Stimulated activated CD8-positive, alpha-beta memory T cell treated with anti-CD3 and anti-CD28 coated beads, Interleukin-7, amount 100 ng/mL, for 1 hour (primary cell): ENCODE results near the gene ACE.

Source experiments
- DNase-seq, 2 donors: peaks; one replicate each; pipeline ENCODE4 v3.0.0-alpha.2; 2020; ENCODE audit warnings: low read depth in 2 of 2

ACE gene

DNA sequence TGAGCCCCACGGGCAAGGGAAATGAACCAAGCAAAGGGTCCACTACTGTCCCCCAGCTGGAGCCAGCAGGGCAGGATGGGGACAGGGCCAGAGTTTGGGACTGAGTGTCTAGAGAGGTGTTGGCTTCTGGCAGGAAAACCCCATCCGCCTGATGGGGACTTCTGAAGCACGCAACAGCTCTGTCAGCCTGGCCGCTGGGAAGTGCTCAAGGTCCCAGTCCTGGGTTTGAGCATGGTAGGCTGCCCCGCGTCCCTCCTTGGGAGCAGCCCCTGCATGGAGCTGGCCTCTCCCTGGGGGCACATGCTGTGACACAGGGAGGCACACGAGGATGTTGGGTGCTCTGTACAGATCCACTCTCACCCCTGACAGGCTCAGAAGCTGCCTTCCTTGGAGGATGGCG is 14.6 kb downstream of the ACE start:
- no peak for DNase-seq

DNA sequence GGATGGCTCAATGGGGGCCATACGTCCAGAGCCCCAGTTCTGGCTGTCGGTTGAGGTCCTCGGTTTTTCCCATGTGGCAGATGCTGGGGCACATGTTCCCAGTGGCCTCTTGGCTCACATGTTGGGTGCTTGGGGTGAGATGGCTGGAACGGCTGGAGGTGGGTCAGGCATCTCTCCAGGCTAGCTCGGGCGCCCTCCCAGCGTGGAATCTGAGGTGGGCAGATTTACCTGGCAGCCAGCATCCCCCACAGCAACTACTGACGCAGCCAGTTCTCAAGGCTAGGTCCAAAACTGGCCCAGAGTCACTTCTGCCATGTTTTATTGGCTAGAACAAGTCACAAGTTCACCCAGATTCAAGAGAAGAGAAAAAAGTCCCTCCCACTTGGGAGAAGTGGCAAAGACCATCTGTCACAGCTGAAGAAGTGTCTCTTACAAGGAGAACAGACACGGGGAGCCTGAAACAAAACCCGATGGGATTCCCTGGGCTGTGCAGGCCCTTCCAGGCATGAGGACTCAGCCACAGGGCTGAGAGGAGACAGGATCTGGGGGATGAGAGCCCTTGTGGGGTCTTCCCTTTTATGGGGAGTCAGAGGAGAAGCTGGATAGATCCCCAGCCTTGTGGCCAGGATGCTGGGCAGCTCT is 15.2 kb downstream of the ACE start:
- no peak for DNase-seq

DNA sequence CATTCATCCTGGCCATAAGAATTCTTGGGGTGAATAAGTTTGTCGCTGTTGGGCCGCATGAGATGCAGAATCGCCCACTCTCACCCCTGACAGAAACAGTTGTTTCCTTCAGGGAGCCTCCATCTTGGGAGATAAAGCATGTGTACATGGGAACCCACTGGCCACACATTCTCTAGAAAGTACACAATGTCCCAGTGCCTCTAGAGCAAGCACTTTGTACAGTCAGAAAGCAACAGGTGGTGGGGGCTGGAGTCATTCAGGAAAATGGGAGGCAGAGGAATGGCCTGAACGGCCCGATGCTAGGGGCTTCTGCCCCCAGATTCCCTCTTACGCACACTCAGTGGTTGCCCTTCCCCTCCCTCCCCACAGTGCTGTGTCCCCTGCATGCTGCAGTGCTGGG is 16.1 kb downstream of the ACE start:
- no peak for DNase-seq

DNA sequence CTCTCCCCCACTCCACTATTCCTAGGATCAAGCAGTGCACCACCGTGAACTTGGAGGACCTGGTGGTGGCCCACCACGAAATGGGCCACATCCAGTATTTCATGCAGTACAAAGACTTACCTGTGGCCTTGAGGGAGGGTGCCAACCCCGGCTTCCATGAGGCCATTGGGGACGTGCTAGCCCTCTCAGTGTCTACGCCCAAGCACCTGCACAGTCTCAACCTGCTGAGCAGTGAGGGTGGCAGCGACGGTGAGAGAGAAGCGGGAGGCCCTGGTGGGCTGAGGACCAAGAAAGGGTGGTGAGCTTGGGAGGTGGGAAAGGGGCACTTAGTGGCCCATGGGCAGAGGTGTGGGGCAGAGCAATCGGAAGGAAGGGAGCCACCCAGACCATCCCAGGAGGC is 16.6 kb downstream of the ACE start:
- DNase-seq: no peak

DNA sequence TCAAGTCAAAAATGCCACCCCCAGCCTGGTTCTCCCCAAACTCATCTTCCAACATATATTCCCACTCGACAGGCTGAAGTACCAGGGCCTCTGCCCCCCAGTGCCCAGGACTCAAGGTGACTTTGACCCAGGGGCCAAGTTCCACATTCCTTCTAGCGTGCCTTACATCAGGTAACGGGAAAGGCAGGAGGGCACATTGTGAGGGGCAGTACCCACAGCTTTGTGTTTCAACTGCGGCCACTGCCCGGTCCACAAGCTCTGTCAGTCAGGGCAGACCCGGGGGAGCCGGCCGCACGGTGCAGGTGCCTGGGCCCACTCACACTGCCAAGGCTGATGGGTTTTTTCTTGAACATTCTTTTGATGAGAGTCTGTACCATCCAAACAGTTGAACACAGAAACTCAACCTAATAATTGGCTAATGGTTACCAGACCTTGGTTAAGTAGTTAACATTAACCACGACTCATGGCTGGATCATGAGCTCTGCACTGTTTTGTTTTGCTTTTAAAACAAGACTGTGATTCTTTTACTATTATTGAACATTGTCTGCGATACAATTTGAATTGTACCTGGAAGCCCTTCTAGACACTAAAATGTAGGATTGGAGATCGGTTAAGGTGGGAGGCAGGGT is 17.6 kb downstream of the ACE start:
- no peak for DNase-seq

DNA sequence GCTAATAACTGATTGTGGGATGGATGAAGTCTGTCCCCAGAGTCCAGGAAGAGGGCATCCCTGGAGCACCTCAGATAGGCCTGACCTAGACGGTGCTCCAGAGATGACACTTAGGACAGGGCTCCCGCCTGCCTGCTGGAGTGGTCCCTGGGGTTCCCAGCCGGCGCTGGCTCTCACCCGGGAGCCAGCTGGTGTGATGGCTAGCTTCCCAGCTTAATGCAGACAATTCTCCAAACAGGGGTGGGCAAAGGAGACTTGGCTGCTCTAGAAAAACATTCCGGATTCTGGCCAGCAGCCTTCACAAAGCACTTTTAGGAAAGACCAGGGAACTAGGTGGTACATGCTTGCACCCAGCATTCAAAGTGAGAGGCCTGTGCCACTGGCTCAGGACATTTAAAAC is 18.6 kb downstream of the ACE start:
- no peak for DNase-seq

DNA sequence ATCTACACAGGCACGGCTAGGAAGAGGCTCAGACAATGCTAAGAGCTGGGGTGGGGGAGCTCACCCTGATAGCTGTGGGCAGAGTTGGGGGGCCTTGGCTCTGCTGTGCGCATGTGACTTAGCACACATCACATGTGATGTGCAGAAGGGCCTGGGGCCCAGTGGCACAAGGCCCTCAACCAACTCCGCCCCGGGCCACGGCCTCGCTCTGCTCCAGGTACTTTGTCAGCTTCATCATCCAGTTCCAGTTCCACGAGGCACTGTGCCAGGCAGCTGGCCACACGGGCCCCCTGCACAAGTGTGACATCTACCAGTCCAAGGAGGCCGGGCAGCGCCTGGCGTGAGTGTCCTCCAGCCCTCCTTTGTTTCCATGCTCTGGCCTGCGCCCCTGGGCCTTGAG is 19.3 kb downstream of the ACE start:
- DNase-seq: no peak

DNA sequence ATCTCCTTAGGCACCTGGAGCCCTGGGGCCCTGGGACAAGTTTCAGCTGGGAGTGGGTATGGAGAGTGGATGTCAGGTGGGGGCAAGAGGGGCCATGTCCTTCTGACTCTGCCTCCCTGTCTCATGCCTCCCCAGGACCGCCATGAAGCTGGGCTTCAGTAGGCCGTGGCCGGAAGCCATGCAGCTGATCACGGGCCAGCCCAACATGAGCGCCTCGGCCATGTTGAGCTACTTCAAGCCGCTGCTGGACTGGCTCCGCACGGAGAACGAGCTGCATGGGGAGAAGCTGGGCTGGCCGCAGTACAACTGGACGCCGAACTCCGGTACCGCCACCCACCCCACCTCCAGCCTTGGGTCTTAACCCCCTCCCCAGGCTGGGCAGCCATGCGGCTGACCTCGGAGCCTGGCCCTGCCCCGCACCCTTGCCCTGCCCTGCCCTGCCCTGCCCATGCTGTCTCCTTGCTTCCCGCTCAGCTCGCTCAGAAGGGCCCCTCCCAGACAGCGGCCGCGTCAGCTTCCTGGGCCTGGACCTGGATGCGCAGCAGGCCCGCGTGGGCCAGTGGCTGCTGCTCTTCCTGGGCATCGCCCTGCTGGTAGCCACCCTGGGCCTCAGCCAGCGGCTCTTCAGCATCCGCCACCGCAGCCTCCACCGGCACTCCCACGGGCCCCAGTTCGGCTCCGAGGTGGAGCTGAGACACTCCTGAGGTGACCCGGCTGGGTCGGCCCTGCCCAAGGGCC is 20.0 kb downstream of the ACE start:
- DNase-seq: no peak

DNA sequence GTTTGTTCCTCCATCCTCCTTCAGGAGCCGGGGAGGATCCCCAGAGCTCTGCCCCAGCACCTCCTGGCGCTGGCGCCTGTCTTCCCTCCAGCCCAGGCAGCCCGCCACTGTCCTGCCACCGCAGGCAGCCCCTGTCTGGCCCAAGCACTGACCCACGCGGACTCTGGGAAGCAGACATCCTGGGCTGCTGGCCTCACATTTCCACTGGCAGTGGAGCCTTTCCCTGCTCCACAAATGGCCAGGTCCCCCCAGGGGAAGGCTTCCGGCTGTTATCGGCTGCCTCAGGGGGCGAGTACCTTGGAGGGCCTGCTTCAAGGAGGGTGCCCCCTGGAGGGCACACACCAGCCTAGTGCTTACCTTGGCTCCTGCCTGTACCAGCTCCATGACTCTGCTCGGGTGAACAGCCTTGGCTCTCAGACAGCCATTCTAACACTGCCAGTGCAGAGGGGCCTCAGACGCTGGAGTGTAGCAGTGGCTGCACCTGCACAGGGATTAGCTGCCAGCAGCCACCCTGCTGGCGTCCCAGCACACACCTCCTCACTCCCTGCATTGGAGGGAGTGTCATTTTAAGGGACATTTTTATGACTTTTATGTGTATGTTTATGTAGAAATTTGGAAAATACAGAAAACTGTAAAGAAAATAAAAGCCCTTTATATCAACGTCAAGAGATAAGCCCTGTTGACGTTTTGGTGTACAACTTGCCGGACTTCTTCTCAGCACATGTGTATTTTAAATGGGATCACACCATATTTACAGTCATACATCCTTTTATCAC is 21.0 kb downstream of the ACE start:
- DNase-seq: no peak

DNA sequence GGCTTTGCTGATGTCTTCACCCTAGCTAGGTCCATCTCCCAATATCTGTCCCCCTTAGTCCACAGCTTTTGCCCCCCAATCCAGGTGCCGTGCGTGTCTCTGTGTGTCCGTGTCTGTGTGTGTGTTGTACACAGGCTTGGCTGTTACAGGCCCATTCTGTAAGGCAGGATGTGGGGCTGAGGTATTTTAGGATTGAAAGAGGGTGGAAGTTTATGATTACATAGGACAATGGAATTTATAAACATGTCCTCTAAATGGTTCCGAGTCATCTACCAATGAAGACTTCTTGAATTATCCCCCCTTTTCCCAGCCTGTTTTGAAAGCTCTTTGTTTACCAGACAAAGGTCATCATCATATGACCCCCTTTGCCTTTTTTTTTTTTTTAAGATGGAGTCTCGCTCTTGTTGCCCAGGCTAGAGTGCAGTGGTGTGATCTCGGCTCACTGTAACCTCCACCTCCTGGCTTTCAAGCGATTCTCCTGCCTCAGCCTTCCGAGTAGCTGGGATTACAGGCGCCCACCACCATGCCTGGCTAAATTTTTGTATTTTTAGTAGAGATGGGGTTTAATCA is 21.9 kb downstream of the ACE start:
- DNase-seq: no peak

DNA sequence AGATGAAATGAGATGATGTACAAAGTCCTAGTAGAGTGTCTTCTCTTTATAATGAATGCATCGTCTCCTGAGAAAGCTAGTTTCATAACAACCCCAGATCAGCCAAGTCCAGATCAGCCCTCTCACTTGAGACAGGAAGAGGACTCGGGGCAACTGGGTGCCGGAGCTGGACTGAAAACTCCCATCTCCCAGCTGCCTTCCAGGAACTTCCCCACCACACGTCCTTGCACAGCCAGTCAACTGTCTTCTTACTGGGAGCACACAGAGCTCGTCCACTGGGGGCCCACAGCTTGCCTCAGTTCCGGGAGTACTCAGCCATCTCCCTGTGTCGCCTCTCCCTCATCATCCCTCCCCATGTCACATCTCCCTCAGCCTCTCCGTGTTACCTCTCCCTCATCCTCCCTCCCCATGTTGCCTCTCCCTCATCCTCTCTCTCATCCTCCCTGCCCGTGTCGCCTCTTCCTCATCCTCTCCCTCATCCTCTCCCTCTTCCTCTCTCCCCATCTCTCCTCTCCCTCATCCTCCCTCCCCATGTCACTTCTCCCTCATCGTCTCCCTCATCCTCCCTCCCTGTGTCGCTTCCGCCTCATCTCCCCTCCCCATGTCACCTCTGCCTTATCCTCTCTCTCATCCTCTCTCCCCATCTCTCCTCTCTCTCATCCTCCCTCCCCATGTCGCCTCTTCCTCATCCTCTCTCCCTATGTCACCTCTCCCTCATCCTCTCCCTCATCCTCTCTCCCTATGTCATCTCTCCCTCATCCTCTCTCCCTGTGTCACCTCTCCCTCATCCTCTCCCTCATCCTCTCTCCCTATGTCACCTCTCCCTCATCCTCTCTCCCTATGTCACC is 23.9 kb downstream of the ACE start:
- no peak for DNase-seq

DNA sequence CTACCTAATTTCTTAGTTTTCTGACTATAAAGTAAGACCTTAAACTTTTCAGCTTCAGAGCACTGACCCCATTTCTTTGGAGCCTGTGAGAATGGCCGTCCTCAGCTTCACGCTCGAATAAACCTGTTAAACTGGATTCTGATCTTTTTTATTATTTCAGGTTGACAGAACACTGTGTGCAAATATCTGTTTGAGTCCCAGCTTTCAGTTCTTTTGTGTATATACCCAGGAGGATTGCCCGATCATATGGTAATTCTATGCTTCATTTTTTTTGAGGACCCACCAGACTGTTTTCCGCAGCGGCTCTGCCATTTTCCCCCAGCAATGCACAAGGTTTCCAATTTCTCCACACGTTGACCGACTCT is 26.5 kb downstream of the ACE start:
- no peak for DNase-seq

DNA sequence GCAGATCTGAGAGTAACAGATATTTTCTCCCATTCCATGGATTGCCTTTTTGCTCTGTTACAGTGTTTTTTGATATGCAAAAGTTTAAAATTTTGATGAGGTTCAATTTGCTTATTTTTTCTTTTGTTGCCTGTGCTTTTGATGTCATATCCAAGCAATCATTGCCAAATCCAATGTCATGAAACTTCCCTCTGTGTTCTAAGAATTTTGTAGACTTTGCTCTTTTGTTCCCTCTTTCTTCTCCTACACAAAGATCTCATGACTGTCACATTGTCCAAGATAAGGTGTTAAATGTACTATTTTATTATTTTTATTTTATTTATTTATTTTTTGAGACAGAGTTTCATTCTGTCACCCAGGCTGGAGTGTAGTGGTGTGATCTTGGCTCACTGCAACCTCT is 27.4 kb downstream of the ACE start:
- DNase-seq: no peak

DNA sequence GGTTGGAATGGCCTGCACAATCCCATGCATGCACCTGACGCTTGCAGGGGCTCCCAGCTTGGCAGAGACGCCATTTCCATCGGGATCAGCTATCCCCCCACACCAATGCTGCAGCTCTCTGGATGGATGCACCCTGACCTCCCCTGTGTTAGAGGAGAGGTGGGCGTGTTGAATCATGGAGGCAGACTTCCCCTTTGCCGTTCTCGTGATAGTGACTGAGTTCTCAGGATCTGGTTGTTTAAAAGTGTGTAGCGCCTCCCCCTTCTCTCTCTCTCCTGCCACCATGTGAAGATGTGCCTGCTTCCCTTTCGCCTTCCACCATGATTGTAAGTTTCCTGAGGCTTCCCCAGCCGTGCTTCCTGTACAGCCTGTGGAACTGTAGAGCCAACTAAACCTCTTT is 28.5 kb downstream of the ACE start:
- no peak for DNase-seq

DNA sequence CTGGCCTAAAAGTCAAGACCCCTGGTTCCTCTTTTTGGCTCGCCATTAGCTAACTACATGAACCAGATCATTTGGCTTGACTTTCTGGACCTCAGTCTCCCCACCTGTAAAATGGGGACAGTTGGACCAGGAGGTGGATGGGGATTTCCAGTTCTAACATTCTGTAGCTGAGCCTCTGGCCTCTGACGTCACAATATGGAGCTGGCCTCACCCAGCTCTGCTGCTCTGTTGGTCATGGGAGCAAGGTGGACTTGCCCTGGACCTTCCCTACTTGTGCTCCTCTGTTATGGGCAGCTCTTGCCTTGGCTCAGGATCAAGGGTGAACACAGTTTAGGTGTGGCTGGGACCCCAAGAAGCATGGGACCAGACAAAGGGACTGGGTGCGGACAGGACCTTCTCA is 29.8 kb downstream of the ACE start:
- no peak for DNase-seq

DNA sequence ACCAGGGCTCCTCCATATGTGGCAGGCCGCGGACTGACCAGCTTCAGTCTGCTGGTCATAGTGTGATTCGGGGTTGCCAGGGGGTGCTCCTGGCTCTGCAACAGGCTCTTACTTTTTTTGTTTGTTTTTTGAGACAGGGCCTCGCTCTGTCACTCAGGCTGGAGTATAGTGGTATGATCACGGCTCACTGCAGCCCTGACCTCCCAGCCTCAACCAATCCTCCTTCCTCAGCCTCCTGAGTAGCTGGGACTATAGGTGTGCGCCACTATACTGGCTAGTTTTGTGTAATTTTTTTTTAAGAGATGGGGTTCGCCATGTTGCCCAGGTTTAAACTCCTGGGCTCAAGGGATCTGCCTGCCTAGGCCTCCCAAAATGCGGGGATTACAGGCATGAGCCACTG is 34.5 kb downstream of the ACE start:
- DNase-seq: no peak

DNA sequence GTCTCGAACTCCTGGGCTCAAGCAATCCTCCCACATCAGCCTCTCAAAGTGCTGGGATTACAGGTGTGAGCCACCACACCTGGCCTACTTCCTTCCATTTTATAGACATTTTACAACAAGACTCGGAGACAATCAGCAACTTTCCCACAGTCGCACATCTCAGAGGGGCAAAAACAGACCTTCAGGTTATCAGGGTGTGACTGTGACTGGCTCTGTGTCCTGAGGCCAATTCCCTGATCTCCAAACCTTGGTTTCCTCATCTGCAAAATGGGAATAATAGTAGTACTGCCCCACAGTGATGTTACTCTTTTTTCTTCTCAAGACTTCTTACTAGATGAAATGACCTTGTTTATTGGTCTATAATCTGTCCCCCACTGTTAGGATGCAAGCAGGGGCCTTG is 35.5 kb downstream of the ACE start:
- no peak for DNase-seq

DNA sequence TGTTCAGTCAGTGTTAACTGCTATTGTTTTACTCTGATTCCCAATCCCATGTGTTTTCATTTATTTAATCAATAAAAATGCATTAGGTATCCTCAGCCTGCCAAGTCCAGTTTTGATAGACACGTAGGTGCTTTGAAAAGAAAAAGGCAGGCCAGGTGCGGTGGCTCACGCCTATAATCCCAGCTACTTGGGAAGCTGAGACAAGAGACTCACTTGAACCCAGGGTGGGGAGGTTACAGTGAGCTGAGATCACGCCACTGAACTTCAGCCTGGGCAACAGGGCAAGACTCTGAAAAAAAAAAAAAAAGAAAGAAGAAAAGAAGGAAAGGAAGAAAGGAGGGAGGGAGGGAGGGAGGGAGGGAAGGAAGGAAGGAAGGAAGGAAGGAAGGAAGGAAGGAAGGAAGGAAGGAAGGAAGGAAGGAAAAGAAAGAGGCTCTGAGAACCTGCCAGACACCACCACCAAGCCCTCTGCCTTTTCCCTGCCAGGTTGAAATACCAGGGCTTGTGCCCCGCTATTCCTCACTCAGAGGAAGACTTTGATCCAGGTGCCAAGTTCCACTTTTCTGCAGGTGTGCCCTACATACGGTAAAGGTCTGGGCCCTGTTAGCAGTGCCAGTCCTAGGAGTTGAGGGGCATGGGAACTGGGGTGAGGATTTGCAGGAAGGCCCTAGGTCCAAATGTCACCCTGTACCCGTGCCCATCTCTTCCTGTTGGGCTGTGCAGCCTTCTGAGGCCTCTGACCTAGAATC is 36.2 kb downstream of the ACE start:
- no peak for DNase-seq

DNA sequence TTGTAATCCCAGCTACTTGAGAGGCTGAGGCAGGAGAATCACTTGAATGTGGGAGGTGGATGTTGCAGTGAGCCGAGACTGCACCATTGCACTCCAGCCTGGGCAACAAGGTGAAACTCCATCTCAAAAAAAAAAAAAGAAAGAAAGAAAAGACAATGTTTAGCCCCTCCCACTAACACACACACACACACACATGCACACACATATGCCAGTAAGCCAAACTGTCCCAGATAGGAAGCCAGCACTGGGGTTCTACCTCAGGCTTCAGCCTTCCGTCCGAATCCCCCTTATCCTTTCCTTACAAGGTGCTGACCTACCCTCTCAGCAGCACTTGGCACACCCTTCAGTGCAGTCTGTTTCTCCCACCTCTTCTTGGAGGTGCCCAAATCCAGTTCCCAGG is 37.6 kb downstream of the ACE start:
- no peak for DNase-seq

DNA sequence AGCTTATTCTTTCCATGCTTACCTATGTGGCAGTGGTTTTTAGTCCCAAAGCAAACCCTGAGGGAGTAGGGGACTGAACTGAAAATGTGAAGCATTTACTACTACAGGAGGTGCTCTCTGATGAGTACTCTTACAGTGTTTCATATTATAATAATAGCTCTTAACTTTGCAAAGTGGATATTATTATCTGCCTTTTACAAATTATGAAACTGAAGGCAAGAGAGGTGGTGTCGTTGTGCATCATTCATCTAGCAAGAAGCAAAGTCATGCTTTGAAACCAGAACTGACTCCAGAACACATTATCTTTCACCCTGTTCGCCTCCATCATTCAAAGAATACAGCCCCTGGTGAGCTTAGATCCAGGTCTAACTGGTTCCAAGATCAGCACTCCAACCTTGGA is 38.1 kb downstream of the ACE start:
- DNase-seq: no peak

DNA sequence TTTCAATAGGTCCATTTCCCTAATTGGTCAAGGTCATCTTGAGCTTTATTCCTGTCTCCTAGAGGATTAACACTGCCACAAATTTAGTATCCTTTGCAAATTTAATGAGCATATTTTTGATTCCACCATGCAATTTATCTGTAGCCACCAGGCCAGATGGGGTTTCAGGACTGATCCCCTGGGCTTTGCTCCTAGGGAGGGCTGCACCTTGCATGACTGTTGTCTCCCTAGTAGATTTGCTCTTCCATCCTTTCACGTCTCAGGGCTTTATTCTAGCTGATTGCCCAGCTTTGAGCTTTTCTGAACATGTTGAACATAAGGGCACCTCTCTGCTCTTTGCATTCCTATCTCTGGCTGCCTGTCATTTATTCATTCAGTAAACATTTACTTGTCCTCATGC is 38.6 kb downstream of the ACE start:
- no peak for DNase-seq
